Mammary epithelial cell (primary cell): ENCODE data around the gene P2RX2.

Experiments
- CTCF ChIP-seq, 2 donors: IDR thresholded peaks in 1 of 2; conservative IDR thresholded peaks in 1 of 2; 2 replicates each; pipeline ENCODE4 v1.5.1; 2011 to 2012; ENCODE audit warnings: inconsistent platforms in 2 of 2, low read length in 2 of 2, mild to moderate bottlenecking in 2 of 2, control low read depth in 1 of 2, low read depth in 1 of 2; ENCODE audit not compliant: insufficient read depth in 1 of 2; ENCODE audit errors: extremely low read depth in 1 of 2
- EZH2 ChIP-seq: IDR thresholded peaks from 2 replicates; pipeline ENCODE4 v1.6.1; 2012; ENCODE audit warnings: low read length, inconsistent platforms, borderline replicate concordance

DNA sequence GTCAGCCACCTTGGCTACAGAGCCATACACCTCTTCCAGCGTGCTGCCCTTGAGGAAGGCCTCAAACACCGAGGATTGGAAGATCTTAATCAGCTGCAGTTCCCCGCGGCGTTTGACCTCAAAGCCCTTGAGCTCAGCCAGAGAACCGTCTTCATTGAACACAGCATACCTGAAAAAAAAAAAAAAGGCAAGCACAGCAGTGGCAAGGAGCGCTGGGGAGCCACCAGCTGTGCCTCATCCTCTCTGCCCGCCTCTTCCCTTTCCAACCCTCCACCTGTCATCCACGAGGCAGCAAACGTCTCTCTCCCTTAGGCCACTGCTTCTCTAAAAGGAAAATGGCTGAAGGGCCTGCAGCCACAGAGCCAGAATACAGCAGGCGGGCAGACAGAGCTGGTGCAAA, 42.4 kb downstream of the P2RX2 start:
- TF ChIP-seq CTCF (conservative IDR thresholded peaks at IDR 0.05 in 1 of 2, IDR thresholded peaks at IDR 0.05 in 1 of 2; ENCODE audit: extremely low read depth in 1 of 2, insufficient read depth in 1 of 2, low read depth in 1 of 2, low read length in 2 of 2) = no peak
- no peak for TF ChIP-seq EZH2
